ENCODE results near the gene TSC2.

DNA sequence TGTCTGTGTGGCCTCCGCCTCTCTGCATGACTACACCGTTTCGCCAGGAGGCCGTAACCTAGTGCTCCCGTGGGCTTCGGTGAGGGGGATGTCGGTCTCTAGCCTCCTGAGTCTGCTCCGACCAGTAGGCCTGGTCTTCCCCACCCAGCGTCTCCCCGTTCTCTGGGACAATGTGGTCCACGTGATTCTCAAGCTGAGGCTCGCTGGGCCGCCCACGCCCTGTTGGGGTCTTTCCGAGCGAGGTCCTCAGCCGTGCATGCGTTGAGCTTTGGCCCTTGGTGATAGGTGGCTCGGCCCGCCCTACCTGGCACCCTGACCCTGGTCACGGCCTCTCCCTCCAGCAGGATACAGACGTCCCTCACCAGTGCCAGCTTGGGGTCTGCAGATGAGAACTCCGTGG, 30.9 kb downstream of the TSC2 start:
- TF ChIP-seq CTCF (IDR thresholded peaks at IDR 0.05), result no peak
- no peak for TF ChIP-seq EP300 (IDR thresholded peaks at IDR 0.05)
- TF ChIP-seq POLR2A (IDR thresholded peaks at IDR 0.05), result no peak
